HepG2 (cell line): ENCODE measurements around the gene LINC00237. TPM values are rescaled to one million over a fixed set of nuclear protein-coding genes. Genes with fewer than 3 reads are reported as not detected.

Source experiments
- CREB1 ChIP-seq, 2 experiments: fragments of 450-650 bp in 1 of 2; IDR thresholded peaks; 2 replicates each; pipeline ENCODE4 v1.6.1; 2016 to 2017; ENCODE audit warnings: control low read depth in 1 of 2, mild to moderate bottlenecking in 1 of 2, missing compliant biosample characterization in 1 of 2, missing genetic modification characterization in 1 of 2
- EP300 ChIP-seq, 3 experiments: sonication (generic) in 1 of 3; formaldehyde crosslinking in 1 of 3; IDR thresholded peaks; 2 replicates each; pipeline versions ENCODE4 v1.5.1 to v1.6.1; 2011 to 2020; ENCODE audit warnings: low read depth in 2 of 3, low read length in 2 of 3, borderline replicate concordance in 1 of 3, improper control_type of control experiment in 1 of 3, mild to moderate bottlenecking in 1 of 3, missing genetic modification reagents in 1 of 3, moderate library complexity in 1 of 3
- FOSL1 ChIP-seq: sonication (generic); formaldehyde crosslinking; IDR thresholded peaks from 2 replicates; pipeline ENCODE4 v1.9.0; 2021; ENCODE audit warnings: missing genetic modification reagents, borderline replicate concordance
- FOSL2 ChIP-seq: sonication (generic); formaldehyde crosslinking; IDR thresholded peaks from 2 replicates; pipeline ENCODE4 v1.4.0; 2020; ENCODE audit warnings: missing genetic modification reagents
- FOXO1 ChIP-seq: sonication (generic); formaldehyde crosslinking; IDR thresholded peaks from 2 replicates; pipeline ENCODE4 v1.4.0; 2020; ENCODE audit warnings: missing genetic modification reagents
- HMGA1 ChIP-seq: sonication (generic); formaldehyde crosslinking; conservative IDR thresholded peaks from 2 replicates; pipeline ENCODE4 v1.4.0; 2020; ENCODE audit warnings: missing genetic modification reagents
- HNRNPUL1 ChIP-seq: fragments of 200-400 bp; formaldehyde crosslinking; IDR thresholded peaks from 2 replicates; pipeline ENCODE4 v1.6.1; 2017; ENCODE audit warnings: low read depth, mild to moderate bottlenecking, low read length, moderate library complexity
- ISL2 ChIP-seq: sonication (generic); formaldehyde crosslinking; IDR thresholded peaks from 2 replicates; pipeline ENCODE4 v1.5.0; 2020; ENCODE audit warnings: missing genetic modification reagents
- MED1 ChIP-seq: sonication (generic); formaldehyde crosslinking; IDR thresholded peaks from 2 replicates; pipeline ENCODE4 v1.4.0; 2020; ENCODE audit warnings: missing genetic modification reagents
- NFE2 ChIP-seq: sonication (generic); formaldehyde crosslinking; IDR thresholded peaks from 2 replicates; pipeline ENCODE4 v1.4.0; 2020; ENCODE audit warnings: missing genetic modification reagents
- NR2F2 ChIP-seq: IDR thresholded peaks from 2 replicates; pipeline ENCODE4 v1.6.1; 2012; ENCODE audit warnings: low read depth, inconsistent platforms, borderline replicate concordance
- RAD21 ChIP-seq: fragments of 450-650 bp; formaldehyde crosslinking; IDR thresholded peaks from 2 replicates; pipeline ENCODE4 v1.5.0; 2020; ENCODE audit warnings: mild to moderate bottlenecking
- SOX13 ChIP-seq, 3 experiments: fragments of 450-650 bp in 1 of 3; sonication (generic) in 1 of 3; formaldehyde crosslinking in 1 of 3; IDR thresholded peaks in 2 of 3; conservative IDR thresholded peaks in 1 of 3; 2 replicates each; pipeline versions ENCODE4 v1.5.0 to v1.6.1; 2016 to 2020; ENCODE audit warnings: antibody characterized with exemption in 1 of 3, mild to moderate bottlenecking in 1 of 3, missing compliant biosample characterization in 1 of 3, missing genetic modification reagents in 1 of 3, moderate library complexity in 1 of 3
- SYNCRIP ChIP-seq: fragments of 200-400 bp; formaldehyde crosslinking; IDR thresholded peaks from 2 replicates; pipeline ENCODE4 v1.6.1; 2018; ENCODE audit warnings: mild to moderate bottlenecking, low read depth, low read length; ENCODE audit not compliant: insufficient read depth
- TCF7L2 ChIP-seq: IDR thresholded peaks from 2 replicates; pipeline ENCODE4 v1.6.1; 2011; ENCODE audit warnings: mild to moderate bottlenecking, low read depth, low read length, moderate library complexity
- ZNF430 ChIP-seq: sonication (generic); formaldehyde crosslinking; IDR thresholded peaks from 2 replicates; pipeline ENCODE4 v1.9.0; 2021; ENCODE audit warnings: mild to moderate bottlenecking, missing genetic modification reagents
- ZNF670 ChIP-seq: sonication (generic); formaldehyde crosslinking; IDR thresholded peaks from 2 replicates; pipeline ENCODE4 v1.8.0; 2022; ENCODE audit warnings: mild to moderate bottlenecking, missing genetic modification reagents, borderline replicate concordance
- ZNF788 ChIP-seq: sonication (generic); formaldehyde crosslinking; IDR thresholded peaks from 2 replicates; pipeline ENCODE4 v1.5.0; 2020; ENCODE audit warnings: mild to moderate bottlenecking, missing genetic modification reagents, borderline replicate concordance
- ZNF879 ChIP-seq: sonication (generic); formaldehyde crosslinking; IDR thresholded peaks from 2 replicates; pipeline ENCODE4 v1.8.1; 2023; ENCODE audit warnings: missing genetic modification reagents
- polyA plus RNA-seq, 8 experiments: library from polyadenylated mRNA; depleted of rRNA in 3 of 8; stranded (reverse) in 7 of 8; unstranded in 1 of 8; fragments of >200 nt; fragmentation: Illumina TruSeq in 4 of 8; extraction: Trizol in 4 of 8; gene quantifications; 2 replicates each; pipeline versions ENCODE4 v1.2.1 to v1.2.3, GENCODE V29; 2011 to 2016; ENCODE audit warnings: low read depth in 4 of 8, missing spikeins in 1 of 8, mixed read lengths in 1 of 8; ENCODE audit not compliant: insufficient read depth in 1 of 8
- total RNA-seq, 5 experiments: library from RNA; depleted of rRNA; stranded (reverse); fragments of >200 nt; fragmentation: Illumina TruSeq; extraction: Trizol; gene quantifications; 2 replicates each; pipeline ENCODE4 v1.2.3, GENCODE V29; 2016; ENCODE audit warnings: low read depth in 1 of 5
- TF ChIP-seq, protein P1 (sequence below): sonication (generic); formaldehyde crosslinking; IDR thresholded peaks from 2 replicates; pipeline ENCODE4 v1.5.0; 2020; ENCODE audit warnings: mild to moderate bottlenecking, missing genetic modification reagents
- TF ChIP-seq, protein P2 (sequence below): IDR thresholded peaks from 2 replicates; pipeline ENCODE4 v1.6.1; 2016; ENCODE audit warnings: low read depth
- TF ChIP-seq, protein P3 (sequence below): sonication (generic); formaldehyde crosslinking; IDR thresholded peaks from 2 replicates; pipeline ENCODE4 v1.4.0; 2020; ENCODE audit warnings: missing genetic modification reagents
- TF ChIP-seq, protein P4 (sequence below): sonication (generic); formaldehyde crosslinking; IDR thresholded peaks from 2 replicates; pipeline ENCODE4 v1.5.0; 2020; ENCODE audit warnings: mild to moderate bottlenecking, low read depth, missing genetic modification reagents, borderline replicate concordance

LINC00237 gene
- total and polyA plus RNA-seq, 2 of the 13 experiments (the other 11 are each of a cell fraction or from before 2014, with no cell fraction given), result not detected

DNA sequence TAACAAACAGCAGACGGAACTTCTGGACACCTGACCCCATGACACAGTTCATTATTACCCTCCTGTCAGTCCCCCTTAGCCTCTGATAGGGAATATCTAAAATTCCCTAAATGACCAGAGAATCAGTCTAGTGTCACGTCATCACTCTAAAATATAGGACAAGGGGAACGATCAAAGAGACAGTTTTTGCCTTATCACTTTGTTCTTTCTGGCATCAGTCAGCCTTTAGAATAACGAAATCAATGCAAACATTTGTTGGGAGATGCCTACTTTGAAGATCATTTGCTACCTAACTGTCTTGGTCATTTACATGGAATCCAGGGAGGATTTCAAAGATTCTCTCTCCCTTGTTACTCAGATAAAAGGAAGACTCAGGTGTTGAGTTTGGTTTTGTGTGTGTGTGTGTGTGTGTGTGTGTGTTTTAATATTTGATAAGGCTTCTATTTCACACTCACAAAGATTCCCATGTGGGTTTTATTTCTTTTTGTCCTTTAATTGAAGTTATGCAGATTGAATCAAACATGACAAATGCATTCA is 28.3 kb downstream of the LINC00237 start (continued):
- TF ChIP-seq TCF7L2, result peak; percentile 90
- no peak for TF ChIP-seq ZNF788
- peak; percentile 78 for TF ChIP-seq FOSL2 (CRISPR knock-in tag)
- TF ChIP-seq HNRNPUL1, result no peak
- peak; percentile 96 for TF ChIP-seq ISL2 (CRISPR knock-in tag)
- TF ChIP-seq SOX13 (IDR thresholded peaks at IDR 0.05), result peak; percentile 87
- peak in 1 of 2 experiments; percentile 91; a peak in 2 of 4 replicates for TF ChIP-seq SOX13 (CRISPR knock-in tag; conservative IDR thresholded peaks at IDR 0.05 in 1 of 2, IDR thresholded peaks at IDR 0.05 in 1 of 2)
- TF ChIP-seq ZNF670 (CRISPR knock-in tag), result no peak
- TF ChIP-seq, protein P1, sequence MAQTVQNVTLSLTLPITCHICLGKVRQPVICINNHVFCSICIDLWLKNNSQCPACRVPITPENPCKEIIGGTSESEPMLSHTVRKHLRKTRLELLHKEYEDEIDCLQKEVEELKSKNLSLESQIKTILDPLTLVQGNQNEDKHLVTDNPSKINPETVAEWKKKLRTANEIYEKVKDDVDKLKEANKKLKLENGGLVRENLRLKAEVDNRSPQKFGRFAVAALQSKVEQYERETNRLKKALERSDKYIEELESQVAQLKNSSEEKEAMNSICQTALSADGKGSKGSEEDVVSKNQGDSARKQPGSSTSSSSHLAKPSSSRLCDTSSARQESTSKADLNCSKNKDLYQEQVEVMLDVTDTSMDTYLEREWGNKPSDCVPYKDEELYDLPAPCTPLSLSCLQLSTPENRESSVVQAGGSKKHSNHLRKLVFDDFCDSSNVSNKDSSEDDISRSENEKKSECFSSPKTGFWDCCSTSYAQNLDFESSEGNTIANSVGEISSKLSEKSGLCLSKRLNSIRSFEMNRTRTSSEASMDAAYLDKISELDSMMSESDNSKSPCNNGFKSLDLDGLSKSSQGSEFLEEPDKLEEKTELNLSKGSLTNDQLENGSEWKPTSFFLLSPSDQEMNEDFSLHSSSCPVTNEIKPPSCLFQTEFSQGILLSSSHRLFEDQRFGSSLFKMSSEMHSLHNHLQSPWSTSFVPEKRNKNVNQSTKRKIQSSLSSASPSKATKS, result no peak
- TF ChIP-seq, protein P2, sequence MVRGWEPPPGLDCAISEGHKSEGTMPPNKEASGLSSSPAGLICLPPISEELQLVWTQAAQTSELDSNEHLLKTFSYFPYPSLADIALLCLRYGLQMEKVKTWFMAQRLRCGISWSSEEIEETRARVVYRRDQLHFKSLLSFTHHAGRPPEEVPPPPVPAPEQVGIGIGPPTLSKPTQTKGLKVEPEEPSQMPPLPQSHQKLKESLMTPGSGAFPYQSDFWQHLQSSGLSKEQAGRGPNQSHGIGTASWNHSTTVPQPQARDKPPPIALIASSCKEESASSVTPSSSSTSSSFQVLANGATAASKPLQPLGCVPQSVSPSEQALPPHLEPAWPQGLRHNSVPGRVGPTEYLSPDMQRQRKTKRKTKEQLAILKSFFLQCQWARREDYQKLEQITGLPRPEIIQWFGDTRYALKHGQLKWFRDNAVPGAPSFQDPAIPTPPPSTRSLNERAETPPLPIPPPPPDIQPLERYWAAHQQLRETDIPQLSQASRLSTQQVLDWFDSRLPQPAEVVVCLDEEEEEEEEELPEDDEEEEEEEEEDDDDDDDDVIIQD (CRISPR knock-in tag), result 0 out of 2 replicates have a peak, but pooled peaks have one; percentile 33
- TF ChIP-seq NFE2 (CRISPR knock-in tag), result peak; percentile 60; the same call in 1 of the 2 replicates
- TF ChIP-seq HMGA1, result no peak
- TF ChIP-seq FOSL1, result peak; percentile 53; the same call in 1 of the 2 replicates
- no peak for TF ChIP-seq ZNF879 (CRISPR knock-in tag)
- 0 out of 2 replicates have a peak, but pooled peaks have one; percentile 46 for TF ChIP-seq NR2F2
- TF ChIP-seq, protein P3, sequence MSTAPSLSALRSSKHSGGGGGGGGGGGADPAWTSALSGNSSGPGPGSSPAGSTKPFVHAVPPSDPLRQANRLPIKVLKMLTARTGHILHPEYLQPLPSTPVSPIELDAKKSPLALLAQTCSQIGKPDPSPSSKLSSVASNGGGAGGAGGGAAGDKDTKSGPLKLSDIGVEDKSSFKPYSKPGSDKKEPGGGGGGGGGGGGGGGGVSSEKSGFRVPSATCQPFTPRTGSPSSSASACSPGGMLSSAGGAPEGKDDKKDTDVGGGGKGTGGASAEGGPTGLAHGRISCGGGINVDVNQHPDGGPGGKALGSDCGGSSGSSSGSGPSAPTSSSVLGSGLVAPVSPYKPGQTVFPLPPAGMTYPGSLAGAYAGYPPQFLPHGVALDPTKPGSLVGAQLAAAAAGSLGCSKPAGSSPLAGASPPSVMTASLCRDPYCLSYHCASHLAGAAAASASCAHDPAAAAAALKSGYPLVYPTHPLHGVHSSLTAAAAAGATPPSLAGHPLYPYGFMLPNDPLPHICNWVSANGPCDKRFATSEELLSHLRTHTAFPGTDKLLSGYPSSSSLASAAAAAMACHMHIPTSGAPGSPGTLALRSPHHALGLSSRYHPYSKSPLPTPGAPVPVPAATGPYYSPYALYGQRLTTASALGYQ (CRISPR knock-in tag), result peak; percentile 57; the same call in 1 of the 2 replicates
- no peak for TF ChIP-seq RAD21 (CRISPR knock-in tag)
- TF ChIP-seq EP300 (IDR thresholded peaks at IDR 0.05; ENCODE audit: low read depth in 2 of 2, low read length in 2 of 2), result peak; percentile 82 to 96; a peak in 3 of 4 replicates
- TF ChIP-seq EP300 (CRISPR knock-in tag; IDR thresholded peaks at IDR 0.05; ENCODE audit: borderline replicate concordance), result peak; percentile 97
- TF ChIP-seq, protein P4, sequence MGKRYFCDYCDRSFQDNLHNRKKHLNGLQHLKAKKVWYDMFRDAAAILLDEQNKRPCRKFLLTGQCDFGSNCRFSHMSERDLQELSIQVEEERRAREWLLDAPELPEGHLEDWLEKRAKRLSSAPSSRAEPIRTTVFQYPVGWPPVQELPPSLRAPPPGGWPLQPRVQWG (CRISPR knock-in tag), result no peak
- TF ChIP-seq MED1 (CRISPR knock-in tag), result peak; percentile 82
- TF ChIP-seq CREB1 (IDR thresholded peaks at IDR 0.05), result peak; percentile 93
- TF ChIP-seq CREB1 (CRISPR knock-in tag; IDR thresholded peaks at IDR 0.05), result peak; percentile 73; the same call in 1 of the 2 replicates
- no peak for TF ChIP-seq ZNF430 (CRISPR knock-in tag)
- TF ChIP-seq SYNCRIP, result no peak
- TF ChIP-seq FOXO1 (CRISPR knock-in tag), result peak; percentile 41; the same call in 1 of the 2 replicates
